Glomerular visceral epithelial cell (primary cell): ENCODE results near the gene NR5A1.
A peak's percentile ranks its signal among the peaks of the same experiment; 100 is the strongest.

Experiments used
- DNase-seq: peaks from one replicate; pipeline ENCODE4 v3.0.0-alpha.2; 2016; ENCODE audit errors: extremely low spot score

Gene NR5A1

GRCh38 chr9:124457887-124458431, 49.2 kb downstream of the NR5A1 start:
- no peak for DNase-seq

- DNase-seq = no peak
Measured at GRCh38 chr9:124457079-124457886, 49.9 kb downstream of the NR5A1 start.

GRCh38 chr9:124456341-124457078, 50.7 kb downstream of the NR5A1 start:
- no peak for DNase-seq

GRCh38 chr9:124455820-124456219, 51.4 kb downstream of the NR5A1 start:
- DNase-seq = no peak

GRCh38 chr9:124454791-124455443, 52.3 kb downstream of the NR5A1 start:
- no peak for DNase-seq

GRCh38 chr9:124454296-124454695, 52.9 kb downstream of the NR5A1 start:
- DNase-seq = no peak

- no peak for DNase-seq
Measured at GRCh38 chr9:124453586-124454191, 53.5 kb downstream of the NR5A1 start.

GRCh38 chr9:124452841-124453585, 54.2 kb downstream of the NR5A1 start:
- no peak for DNase-seq

GRCh38 chr9:124452326-124452725, 54.9 kb downstream of the NR5A1 start:
- DNase-seq = no peak

- DNase-seq = no peak
Measured at GRCh38 chr9:124450931-124451661, 56.1 kb downstream of the NR5A1 start.

- peak; percentile 12 for DNase-seq
Measured at GRCh38 chr9:124450241-124450924, 56.8 kb downstream of the NR5A1 start, which contains the start of gene ADGRD2. Gene ADGRD2, plus strand, starts transcription at chr9:124450451. Its CDS starts 1,216 bp downstream, at chr9:124451667.

- no peak for DNase-seq
Measured at GRCh38 chr9:124449381-124450151, 57.6 kb downstream of the NR5A1 start.

- no peak for DNase-seq
Measured at GRCh38 chr9:124448019-124448418, 59.2 kb downstream of the NR5A1 start.

GRCh38 chr9:124447297-124447661, 59.9 kb downstream of the NR5A1 start:
- no peak for DNase-seq

- DNase-seq = no peak
Measured at GRCh38 chr9:124444166-124444565, 63.0 kb downstream of the NR5A1 start.

GRCh38 chr9:124443625-124444024, 63.6 kb downstream of the NR5A1 start:
- no peak for DNase-seq

GRCh38 chr9:124442826-124443225, 64.4 kb downstream of the NR5A1 start:
- DNase-seq = no peak

GRCh38 chr9:124442379-124442778, 64.8 kb downstream of the NR5A1 start:
- DNase-seq = no peak

GRCh38 chr9:124441291-124441690, 65.9 kb downstream of the NR5A1 start:
- no peak for DNase-seq
